Activated CD8-positive, alpha-beta memory T cell treated with anti-CD3 and anti-CD28 coated beads for 1 hour (primary cell): ENCODE results near the gene SLC25A36.
"Not testable (repeated sequence)": the region's sequence is repeated elsewhere in the genome, so short reads cannot be mapped to it uniquely, and the experiment has no call there.

Experiments used
- DNase-seq, 2 donors: peaks; one replicate each; pipeline ENCODE4 v3.0.0-alpha.2; 2020; ENCODE audit warnings: low read depth in 1 of 2; ENCODE audit errors: extremely low read depth in 1 of 2

Gene SLC25A36

DNA sequence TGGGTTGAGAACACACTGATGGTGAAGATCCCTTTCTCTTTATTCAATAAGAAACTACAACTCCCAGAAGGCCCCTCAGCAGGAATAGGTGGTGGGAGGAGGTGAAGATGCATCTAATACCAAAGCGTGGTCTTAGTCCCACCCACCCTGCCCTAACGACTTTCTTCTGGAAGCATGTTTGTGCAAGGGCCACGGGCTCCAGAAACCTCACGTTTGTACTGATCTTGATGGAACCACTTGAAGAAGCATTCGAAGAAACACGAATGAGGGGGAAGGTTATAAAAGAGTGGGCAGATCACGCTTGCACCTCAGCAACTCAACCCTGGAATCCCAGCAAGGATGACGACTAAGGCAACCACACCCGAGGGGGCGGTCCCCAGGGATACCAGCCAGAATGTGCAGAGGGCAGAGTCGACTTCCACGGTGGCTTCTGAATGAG lies 10.6 kb upstream of the SLC25A36 start:
- DNase-seq, result no peak

DNA sequence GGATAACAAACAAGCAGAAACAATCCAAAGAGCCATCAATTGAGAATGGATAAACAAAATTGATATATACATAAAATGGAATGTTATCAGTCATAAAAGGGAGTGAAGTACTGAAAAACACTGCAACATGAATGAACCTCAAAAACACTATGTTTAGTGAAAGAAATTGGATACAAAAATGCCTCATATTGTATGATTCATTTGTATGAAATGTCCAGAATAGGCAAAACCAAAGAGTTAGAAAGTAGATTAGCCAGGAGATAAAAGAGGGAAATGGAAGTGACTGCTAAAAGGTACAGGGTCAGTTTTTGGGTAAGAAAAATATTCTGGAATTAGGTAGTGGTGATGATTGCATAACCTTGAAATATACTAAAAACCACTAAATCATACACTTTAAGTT lies 9.8 kb upstream of the SLC25A36 start:
- no peak for DNase-seq

DNA sequence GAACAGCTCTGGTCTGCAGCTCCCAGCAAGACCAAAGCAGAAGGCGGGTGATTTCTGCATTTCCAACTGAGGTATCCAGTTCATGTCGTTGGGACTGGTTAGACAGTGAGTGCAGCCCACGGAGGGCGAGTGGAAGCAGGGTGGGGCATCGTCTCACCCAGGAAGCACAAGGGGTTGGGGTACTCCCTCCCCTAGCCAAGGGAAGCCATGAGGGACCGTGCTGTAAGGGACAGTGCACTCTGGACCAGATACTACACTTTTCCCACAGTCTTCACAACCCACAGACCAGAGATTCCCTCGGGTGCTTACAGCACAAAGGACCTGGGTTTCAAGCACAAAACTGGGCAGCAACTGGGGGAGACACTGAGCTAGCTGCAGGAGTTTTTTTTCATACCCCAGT lies 8.5 kb upstream of the SLC25A36 start:
- no peak for DNase-seq

DNA sequence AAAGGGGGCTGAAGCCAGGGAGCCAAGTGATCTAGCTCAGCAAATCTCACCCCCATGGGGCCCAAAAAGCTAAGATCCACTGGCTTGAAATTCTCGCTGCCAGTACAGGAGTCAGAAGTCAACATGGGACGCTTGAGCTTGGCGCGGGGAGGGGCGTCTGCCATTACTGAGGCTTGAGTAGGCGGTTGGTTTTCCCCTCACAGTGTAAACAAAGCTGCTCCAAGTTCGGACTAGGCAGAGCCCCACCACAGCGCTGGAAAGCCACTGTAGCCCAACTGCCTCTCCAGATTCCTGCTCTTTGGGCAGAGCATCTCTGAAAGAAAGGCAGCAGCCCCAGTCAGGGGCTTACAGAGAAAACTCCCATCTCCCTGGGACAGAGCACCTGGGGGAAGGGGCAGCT lies 8.1 kb upstream of the SLC25A36 start:
- no peak for DNase-seq

DNA sequence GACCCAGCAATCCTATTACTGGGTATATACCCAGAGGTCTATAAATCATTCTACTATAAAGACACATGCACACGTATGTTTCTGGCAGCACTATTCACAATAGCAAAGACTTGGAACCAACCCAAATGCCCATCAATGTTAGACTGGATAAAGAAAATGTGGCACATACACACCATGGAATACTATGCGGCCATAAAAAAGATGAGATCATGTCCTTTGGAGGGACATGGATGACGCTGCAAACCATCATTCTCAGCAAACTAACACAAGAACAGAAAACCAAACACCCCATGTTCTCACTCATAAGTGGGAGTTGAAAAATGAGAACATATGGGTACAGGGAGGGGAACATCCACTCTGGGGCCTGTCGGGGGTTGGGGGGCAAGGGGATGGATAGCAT lies 2.3 kb upstream of the SLC25A36 start:
- not testable (repeated sequence) for DNase-seq

DNA sequence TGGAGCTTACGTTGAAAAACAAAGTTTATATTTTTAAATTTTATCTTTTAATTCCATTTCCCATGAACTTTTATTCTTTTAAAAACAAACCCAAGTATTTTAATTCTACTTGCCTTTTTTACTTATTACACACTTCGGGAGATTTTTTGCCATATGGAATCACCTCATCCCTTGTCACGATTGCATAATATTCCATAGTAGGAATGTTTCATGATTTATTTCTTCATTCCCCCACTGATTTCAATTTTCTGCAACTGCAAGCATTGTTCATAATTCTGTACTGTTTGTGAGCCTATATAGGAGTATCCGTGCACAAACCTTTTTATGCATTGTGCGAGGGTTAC lies 574 bp upstream of the SLC25A36 start:
- DNase-seq, result no peak

DNA sequence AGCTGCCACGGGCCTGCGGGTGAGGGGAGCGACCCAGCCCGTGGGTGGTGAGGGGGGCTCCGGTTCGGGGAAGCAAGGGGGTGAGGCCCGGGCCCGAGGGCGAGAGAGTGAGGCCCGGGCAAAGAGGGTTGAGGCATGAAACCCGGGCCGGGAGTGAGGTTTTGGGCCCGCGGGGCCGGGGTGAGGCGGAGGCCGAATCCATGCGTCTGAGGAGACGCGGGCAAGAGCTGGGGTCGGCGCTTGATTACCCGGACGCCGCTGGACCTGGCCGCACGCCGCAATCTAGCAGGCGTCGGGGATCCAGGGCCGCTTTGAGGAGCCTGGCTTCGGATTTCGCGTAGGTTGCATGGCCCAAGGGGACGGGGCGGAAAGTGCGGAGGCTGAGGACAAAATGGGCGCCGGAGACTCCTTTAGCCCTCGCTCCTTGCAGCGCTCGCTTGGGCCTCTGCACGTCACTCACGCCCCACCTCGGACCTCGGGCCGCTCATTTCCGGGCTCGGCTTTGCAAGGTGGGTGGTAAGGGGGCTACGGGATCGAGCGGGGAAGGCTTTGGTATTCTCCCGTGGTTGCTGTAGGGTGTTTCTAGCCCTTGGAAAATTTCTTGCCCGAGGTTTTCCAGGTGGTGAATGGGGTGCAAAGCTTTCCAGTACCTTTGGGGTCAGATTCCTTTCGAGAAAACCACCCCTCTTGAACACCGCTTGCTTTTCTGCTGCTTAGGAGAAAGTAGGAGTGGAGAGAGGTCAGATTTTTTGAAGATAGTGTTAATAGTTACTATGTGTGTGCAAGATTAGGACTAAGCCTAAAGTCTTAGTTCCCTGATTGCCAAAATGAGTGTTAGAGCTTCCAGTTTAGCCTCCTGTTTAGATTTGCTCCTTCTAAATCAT lies 827 bp downstream of the SLC25A36 start:
- peak in 1 of 2 donors; percentile 15 for DNase-seq

DNA sequence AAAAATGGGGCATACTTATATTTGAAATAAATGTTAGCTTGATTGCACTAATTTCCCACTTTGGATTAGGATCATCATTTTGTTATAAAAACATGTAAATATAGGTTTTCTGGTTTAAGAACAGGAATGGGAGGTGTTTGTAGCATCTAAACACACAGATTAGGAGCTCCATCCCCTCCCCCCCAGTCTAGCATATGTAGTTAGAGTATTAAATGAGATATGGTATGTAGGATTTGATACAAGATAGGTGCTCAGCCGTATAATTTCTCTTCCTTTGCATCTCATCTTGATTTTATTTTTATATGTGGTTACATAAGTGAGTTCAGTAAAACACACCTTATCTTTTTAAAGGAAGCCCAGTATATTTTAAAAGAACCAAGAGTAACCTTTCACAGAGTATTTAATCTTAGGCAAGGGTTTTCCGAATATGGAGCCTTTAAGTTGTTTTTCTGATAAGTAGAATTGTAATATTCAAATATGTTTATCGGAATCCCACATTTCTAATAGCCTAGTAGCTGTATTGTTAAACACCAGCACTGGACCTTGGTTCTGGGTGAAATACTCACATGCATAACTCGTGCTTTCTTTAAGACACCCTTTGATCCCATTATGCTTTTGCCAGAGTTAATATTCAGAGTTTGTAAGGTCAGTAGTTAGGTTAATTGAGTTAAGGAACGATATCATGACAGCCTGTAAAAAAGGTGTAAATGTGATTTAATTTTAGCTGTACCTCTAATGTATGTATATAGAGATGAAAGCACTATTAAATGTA lies 2.3 kb downstream of the SLC25A36 start:
- DNase-seq, result no peak

DNA sequence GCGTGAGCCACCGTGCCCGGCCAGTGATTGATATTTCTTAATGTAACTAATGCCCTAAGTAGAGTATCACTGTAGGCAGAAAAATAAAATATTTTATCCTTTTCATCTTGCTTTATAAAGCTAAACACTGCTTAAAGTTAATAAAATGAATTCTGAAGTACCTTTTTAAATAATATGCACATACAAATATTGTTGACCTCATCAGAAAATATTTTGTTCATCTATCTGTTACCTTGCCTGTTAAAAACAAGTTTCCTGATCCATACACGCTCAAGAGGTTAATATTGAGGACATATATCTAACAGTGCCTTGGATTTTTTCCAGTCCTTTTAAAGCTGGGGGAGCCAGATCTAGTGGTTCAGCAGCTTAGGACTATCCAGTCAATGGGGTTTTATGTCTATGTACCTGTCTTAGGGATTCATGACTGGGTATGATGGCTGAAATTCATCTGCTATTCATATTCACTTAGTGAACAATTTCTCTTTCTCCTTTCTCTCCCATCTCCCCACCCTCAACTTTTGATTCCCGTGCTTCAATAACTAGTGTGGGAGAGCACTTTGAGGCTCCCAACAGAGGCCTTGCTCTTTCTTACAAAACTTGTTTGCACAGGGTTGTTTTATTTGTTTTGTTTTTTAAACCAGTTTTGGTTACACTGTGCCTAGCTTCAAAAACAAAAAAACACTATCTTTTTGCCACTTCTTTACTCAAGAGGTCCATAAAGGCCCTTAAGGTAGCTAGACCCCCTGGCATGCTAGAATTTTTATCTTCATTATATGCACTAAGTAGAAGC lies 7.0 kb downstream of the SLC25A36 start:
- no peak for DNase-seq

DNA sequence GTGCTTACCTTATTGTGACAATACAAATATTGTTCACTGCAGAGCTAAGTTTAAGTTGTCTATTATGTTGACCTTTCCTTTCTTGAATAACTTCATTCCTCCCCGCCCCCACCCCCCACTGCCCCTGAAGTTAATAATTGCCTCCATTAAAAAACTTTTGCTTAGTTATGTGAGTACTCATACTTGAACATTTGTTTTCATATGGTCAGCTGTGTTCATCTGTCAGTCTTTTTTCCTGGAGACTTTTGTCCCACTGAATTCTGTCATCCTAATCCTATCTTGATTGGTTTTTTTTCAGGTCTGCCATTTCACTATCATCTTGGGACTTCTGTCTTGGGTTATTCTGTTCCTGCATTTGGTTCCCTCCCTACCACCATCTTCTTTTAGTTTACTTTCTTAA lies 8.5 kb downstream of the SLC25A36 start:
- DNase-seq, result no peak

DNA sequence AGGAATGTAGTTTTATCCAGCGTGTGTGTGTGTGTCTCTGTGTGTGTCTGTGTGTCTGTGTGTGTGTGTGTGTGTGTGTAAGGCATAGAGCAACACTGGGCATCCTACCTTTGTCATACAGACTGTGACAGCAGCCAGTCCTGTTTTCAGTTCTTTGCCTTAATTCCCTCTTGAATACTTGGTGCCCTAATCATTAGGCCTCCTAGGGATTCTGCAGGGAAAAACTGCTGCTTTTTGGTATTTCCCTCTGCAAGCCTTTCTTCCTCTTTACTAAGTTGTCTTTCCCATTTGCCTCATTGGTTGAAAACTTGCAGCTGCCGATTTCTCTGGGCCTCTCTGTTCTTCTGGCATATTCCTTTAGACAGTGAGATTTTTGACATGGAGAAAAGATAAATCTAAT lies 9.2 kb downstream of the SLC25A36 start:
- no peak for DNase-seq

DNA sequence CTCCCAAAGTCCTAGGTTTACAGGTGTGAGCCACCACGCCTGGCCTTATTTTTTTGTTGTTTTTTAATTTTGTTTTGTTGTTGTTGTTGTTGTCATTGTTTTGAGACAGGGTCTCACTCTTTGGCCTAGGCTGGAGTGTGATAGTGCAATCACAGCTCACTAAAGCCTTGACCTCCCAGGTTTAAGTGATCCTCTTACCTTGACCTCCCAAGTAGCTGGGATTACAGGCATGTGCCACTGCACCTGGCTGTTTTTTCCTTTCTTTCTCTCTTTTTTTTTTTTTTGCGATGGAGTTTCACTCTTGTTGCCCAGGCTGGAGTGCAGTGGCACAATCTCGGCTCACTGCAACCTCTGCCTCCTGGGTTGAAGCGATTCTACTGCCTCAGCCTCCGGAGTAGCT lies 10.1 kb downstream of the SLC25A36 start:
- DNase-seq, result not testable (repeated sequence)

DNA sequence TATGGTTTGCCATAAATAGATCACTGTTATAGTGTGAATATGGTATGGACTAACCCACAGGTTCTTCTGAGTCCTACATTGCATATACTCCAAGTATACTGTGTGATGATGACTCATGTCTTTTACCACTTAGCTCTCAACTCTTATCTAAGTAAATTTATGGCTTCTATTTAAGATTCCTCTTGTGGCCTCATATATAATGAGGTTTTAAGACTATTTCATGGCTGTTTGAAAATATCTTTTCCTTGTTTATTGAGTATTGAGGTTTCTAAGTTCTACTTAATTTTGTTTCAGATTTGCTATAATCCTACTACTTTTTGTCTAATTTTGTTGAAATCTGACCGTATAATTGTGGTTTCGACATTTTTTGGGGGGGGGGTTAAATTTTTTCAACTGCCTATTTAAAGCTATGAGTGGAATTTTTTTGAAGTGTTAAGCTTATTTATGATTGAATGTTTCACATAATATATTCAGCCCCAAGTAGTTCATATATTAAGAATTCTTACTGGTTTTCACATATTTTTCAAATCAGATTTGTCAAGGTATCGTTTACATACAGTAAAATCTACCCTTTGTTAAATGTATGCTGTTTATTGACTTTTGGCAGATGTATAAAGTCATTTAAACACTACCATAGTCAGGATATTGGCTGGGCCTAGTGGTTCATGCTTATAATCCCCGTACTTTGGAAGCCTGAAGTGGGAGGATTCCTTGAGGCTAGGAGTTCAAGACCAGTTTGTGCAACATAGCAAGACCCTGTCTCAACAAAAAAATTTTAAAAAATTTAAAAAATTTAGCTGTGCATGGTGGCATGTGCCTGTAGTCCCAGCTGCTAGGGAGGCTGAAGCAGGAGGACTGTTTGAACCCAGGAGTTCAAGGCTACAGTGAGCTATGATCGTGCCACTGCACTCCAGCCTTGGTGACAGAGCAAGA lies 11.7 kb downstream of the SLC25A36 start:
- no peak for DNase-seq

DNA sequence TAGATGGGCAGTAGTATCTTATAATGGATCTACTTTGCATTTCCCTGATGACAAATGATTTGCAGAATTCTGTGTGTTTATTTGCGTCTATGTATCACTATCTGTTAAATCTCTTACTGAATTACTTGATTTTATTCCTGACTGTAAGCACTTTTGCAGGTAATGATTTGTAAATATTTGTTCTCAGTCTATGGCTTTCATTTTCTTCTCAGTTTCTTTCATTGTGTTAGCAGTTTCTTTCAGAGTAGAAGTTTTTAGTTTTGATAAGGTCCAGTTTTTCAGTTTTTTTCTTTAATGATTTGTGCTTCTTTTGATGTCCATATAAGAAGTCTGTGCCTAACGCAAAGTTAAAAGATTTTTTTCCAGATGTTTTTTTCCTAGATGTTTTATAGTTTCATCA lies 12.9 kb downstream of the SLC25A36 start:
- no peak for DNase-seq

DNA sequence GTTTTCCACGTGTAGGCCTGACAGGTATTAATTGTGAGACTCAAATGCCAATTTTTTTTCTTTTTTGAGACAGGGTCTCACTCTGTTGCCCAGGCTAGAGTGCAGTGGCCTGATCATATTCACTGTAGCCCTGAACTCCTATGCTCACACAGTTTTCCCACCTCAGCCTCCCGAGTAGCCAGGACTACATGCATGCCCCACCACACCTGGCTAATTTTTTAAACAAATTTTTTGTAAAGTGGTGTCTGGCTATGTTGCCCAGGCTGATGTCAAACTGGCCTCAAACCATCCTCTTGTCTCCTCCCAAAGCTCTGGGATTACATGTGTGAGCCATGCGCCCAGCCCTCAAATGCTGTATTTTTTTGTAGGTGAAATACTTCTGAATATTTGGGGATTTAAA lies 14.0 kb downstream of the SLC25A36 start:
- DNase-seq, result no peak

DNA sequence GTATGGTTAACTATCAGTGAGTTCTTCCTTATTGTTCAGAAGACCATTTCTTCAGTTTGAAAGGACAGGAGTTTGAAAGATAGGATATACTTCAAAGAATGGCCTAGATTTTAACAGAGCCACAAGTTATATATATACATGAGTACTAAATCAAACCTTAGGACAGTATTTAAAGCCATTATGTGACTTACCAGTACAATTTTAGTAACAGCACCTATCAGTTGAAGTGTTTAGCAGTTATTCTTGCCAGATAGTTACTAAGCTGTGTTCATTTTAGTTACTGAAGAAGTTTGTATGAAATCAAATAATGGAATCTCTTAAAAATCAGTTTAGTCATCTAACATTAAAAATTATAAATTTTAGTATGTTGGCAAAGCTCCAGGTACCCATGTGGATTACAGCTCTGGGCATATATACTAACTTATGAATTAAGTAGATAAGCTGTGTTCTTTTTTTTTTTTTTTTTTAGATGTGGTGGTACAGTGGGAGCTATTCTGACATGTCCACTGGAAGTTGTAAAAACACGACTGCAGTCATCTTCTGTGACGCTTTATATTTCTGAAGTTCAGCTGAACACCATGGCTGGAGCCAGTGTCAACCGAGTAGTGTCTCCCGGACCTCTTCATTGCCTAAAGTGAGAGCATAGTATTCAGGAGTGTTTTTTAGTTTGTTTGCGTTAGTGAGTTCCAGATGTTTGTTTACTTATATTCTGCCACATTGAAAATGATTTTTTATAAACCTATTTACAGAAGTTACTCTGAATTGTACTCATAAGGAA lies 14.6 kb downstream of the SLC25A36 start:
- DNase-seq, result no peak

DNA sequence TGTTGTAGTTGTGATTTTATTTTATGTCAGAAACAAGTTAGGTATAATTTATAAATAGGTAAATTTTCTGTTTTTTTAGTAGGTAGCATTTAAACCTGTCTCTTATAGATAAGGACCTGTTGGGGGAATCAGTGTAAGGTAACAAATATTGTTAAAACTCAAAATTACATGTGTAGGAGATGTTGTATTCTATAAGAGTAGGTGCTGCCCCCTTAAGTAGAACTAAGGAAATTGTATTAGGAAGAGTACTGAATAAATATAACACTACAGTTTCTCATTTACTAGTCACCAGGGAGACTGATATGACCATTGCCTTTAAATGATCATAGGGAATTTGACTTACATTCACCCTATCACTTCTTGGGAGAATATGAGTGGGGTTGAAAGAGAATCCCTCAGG lies 31.2 kb downstream of the SLC25A36 start:
- DNase-seq, result no peak

DNA sequence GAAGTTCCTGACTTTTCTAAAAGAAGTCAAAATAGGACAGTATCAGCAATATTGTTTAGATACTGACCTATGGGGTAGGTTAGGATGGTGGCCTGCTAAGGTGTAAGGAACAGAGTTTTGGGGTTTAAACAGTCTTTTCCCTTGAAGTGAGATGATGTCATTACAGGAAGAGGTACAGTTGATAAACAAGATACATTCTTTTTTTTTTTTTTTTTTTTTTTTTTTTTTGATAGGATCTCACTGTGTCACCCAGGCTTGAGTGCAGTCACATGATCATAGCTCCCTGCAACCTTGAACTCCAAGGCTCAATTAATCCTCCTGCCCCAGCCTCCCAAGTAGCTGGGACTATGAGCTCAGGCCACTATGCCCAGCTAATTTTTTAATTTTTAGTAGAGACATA lies 33.3 kb downstream of the SLC25A36 start:
- no peak for DNase-seq

DNA sequence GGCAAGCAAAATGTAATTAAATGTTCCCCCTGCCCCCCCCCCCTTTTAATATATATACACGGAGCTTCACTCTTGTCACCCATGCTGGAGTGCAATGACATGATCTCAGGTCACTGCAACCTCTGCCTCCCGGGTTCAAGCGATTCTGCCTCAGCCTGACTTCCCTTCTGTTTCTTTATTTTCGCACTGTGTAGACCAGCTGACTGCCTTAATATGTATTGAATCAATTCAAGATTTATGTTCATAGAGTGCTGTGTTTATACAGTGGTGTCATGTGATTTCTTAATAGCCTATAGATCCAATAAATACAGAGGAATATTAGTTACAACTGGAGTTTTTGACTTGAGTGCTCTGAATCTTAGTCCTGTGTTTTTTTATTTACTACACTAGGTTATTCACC lies 39.0 kb downstream of the SLC25A36 start:
- DNase-seq, result no peak

DNA sequence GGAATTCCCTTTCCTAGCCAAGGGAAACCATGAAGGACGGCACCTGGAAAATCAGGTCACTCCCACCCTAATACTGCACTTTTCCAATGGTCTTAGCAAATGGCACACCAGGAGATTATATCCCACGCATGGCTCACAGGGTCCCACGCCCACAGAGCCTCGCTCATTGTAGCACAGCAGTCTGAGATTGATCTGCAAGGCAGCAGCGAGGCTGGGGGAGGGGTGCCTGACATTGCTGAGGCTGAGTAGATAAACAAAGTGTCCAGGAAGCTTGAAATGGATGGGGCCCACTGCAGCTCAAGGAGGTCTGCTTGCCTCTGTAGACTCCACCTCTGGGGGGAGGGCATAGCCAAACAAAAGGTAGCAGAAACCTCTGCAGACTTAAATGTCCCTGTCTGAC lies 46.2 kb downstream of the SLC25A36 start:
- not testable (repeated sequence) for DNase-seq
